Glomerular endothelial cell (primary cell): ENCODE data around the gene RBMS1. TPM values are rescaled to one million over a fixed set of nuclear protein-coding genes. Genes with fewer than 3 reads are reported as not detected.
"Not testable (repeated sequence)": the region's sequence is repeated elsewhere in the genome, so short reads cannot be mapped to it uniquely, and the experiment has no call there.

Experiments
- DNase-seq: peaks from one replicate; pipeline ENCODE4 v3.0.0-alpha.2; 2011; ENCODE audit warnings: low read depth, low spot score; ENCODE audit errors: extremely low read depth
- total RNA-seq: library from RNA; depleted of rRNA; stranded (reverse); fragments of >200 nt; gene quantifications from 2 replicates; pipeline ENCODE4 v1.2.3, GENCODE V29; 2015

The RBMS1 gene
- total RNA-seq, 1 donor from 2014 or later, result 69.7 TPM

- no peak for DNase-seq
Observed at GRCh38 chr2:160437273-160437672, 56.3 kb downstream of the RBMS1 start.

- no peak for DNase-seq
Observed at GRCh38 chr2:160434254-160434948, 59.2 kb downstream of the RBMS1 start.

GRCh38 chr2:160433466-160434140 lies 60.0 kb downstream of the RBMS1 start:
- no peak for DNase-seq

GRCh38 chr2:160432633-160433032 lies 61.0 kb downstream of the RBMS1 start:
- no peak for DNase-seq

- no peak for DNase-seq
Observed at GRCh38 chr2:160431441-160431840, 62.2 kb downstream of the RBMS1 start.

GRCh38 chr2:160430001-160430344 lies 63.6 kb downstream of the RBMS1 start:
- DNase-seq, result no peak

GRCh38 chr2:160429248-160430000 lies 64.2 kb downstream of the RBMS1 start:
- no peak for DNase-seq

GRCh38 chr2:160428405-160428763 lies 65.2 kb downstream of the RBMS1 start:
- DNase-seq, result no peak

- DNase-seq, result no peak
Observed at GRCh38 chr2:160427629-160428404, 65.8 kb downstream of the RBMS1 start.

GRCh38 chr2:160426604-160427003 lies 67.0 kb downstream of the RBMS1 start:
- DNase-seq, result no peak

- DNase-seq, result no peak
Observed at GRCh38 chr2:160425434-160426151, 68.0 kb downstream of the RBMS1 start.

- no peak for DNase-seq
Observed at GRCh38 chr2:160423126-160423525, 70.5 kb downstream of the RBMS1 start.

- not testable (repeated sequence) for DNase-seq
Observed at GRCh38 chr2:160421646-160422501, 71.7 kb downstream of the RBMS1 start.

GRCh38 chr2:160420711-160421110 lies 72.9 kb downstream of the RBMS1 start:
- DNase-seq, result no peak

GRCh38 chr2:160419776-160420505 lies 73.7 kb downstream of the RBMS1 start:
- DNase-seq, result no peak

GRCh38 chr2:160418853-160419252 lies 74.8 kb downstream of the RBMS1 start:
- no peak for DNase-seq

- DNase-seq, result no peak
Observed at GRCh38 chr2:160418398-160418765, 75.2 kb downstream of the RBMS1 start.

GRCh38 chr2:160417745-160418397 lies 75.7 kb downstream of the RBMS1 start:
- no peak for DNase-seq
